ENCODE results near the gene NEGR1. TPM values are rescaled to one million over a fixed set of nuclear protein-coding genes. Genes with fewer than 3 reads are reported as not detected.
"Not testable (repeated sequence)": the region's sequence is repeated elsewhere in the genome, so short reads cannot be mapped to it uniquely, and the experiment has no call there.

Gene NEGR1
- polyA plus RNA-seq, 1 donor from 2014 or later, result 47.4 TPM

DNA sequence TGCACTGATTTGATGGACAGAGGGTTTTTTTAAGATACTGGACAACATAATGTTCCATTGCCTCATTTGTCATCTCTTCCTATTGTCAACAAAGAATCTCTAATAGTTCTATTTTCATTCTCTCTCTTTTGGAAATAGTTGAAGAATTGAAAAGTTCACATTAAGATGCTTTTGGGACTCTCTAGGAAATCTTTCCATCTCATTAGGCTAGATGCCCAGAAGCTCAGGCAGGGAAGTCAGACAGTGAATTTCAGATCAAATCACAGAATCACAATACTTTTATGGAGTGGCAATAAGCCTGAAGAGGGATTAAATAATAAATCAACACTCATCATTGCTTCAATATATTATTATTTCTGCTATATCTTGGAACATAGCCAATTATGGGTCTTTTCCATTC is 29.2 kb downstream of the NEGR1 start:
- Histone ChIP-seq H3K9me3 (ENCODE audit: low read length) (no peaks in the 10 kb centered on the region), H3K9ac (ENCODE audit: low read length) (no peak overlapping the region), H3K9me2 (ENCODE audit: insufficient read depth, low read length) (no peaks in the 10 kb centered on the region), H3K4me3 (ENCODE audit: low read length) (no peak overlapping the region), H3K79me2 (replicated peaks; ENCODE audit: insufficient read depth, low read length) (no peaks in the 10 kb centered on the region), H4K20me1 (ENCODE audit: insufficient read depth) (no peaks in the 10 kb centered on the region), H3K27me3 (ENCODE audit: insufficient read depth, low read depth, low read length) (no peaks in the 10 kb centered on the region), H2AFZ (ENCODE audit: low read depth, low read length) (no peak overlapping the region), H3K4me2 (ENCODE audit: low read length) (no peak overlapping the region), H3F3A (ENCODE audit: insufficient read depth, low read length, poor library complexity, severe bottlenecking) (no peaks in the 10 kb centered on the region), H3K27ac (ENCODE audit: low read length) (no peak overlapping the region), H3K36me3 (ENCODE audit: insufficient read depth, low read length) (no peaks in the 10 kb centered on the region)
- TF ChIP-seq RAD21 (conservative IDR thresholded peaks at IDR 0.05), result no peak
- TF ChIP-seq EP300 (conservative IDR thresholded peaks at IDR 0.05; ENCODE audit: poor library complexity, severe bottlenecking), result no peak
- no peak for TF ChIP-seq TAF1 (IDR thresholded peaks at IDR 0.05; ENCODE audit: low read depth)
- no peak for TF ChIP-seq MXI1 (conservative IDR thresholded peaks at IDR 0.05; ENCODE audit: poor library complexity, severe bottlenecking)
- TF ChIP-seq SMC3 (conservative IDR thresholded peaks at IDR 0.05; ENCODE audit: poor library complexity), result no peak

- no peaks in the 10 kb centered on the region for H3K36me3 ChIP-seq (ENCODE audit: insufficient read depth, low read length)
- H3K79me2 ChIP-seq (replicated peaks; ENCODE audit: insufficient read depth, low read length), result no peaks in the 10 kb centered on the region
- H3K9ac ChIP-seq (ENCODE audit: low read length), result no peak overlapping the region
- no peaks in the 10 kb centered on the region for H3F3A ChIP-seq (ENCODE audit: insufficient read depth, low read length, poor library complexity, severe bottlenecking)
- H2AFZ ChIP-seq (ENCODE audit: low read depth, low read length), result no peak overlapping the region
- no peak overlapping the region for H3K4me2 ChIP-seq (ENCODE audit: low read length)
- no peak overlapping the region for H3K27ac ChIP-seq (ENCODE audit: low read length)
- H4K20me1 ChIP-seq (ENCODE audit: insufficient read depth), result no peaks in the 10 kb centered on the region
- no peaks in the 10 kb centered on the region for H3K27me3 ChIP-seq (ENCODE audit: insufficient read depth, low read depth, low read length)
- H3K4me3 ChIP-seq (ENCODE audit: low read length), result no peak overlapping the region
- TF ChIP-seq RAD21 (conservative IDR thresholded peaks at IDR 0.05) (no peak), POLR2AphosphoS5 (IDR thresholded peaks at IDR 0.05) (no peak), MXI1 (conservative IDR thresholded peaks at IDR 0.05; ENCODE audit: poor library complexity, severe bottlenecking) (no peak), TAF1 (IDR thresholded peaks at IDR 0.05; ENCODE audit: low read depth) (no peak), EP300 (conservative IDR thresholded peaks at IDR 0.05; ENCODE audit: poor library complexity, severe bottlenecking) (no peak), SMC3 (conservative IDR thresholded peaks at IDR 0.05; ENCODE audit: poor library complexity) (no peak), EZH2 (IDR thresholded peaks at IDR 0.05; ENCODE audit: borderline replicate concordance, insufficient read depth, low read length, poor library complexity, severe bottlenecking) (no peak)
- TF ChIP-seq, protein P1, sequence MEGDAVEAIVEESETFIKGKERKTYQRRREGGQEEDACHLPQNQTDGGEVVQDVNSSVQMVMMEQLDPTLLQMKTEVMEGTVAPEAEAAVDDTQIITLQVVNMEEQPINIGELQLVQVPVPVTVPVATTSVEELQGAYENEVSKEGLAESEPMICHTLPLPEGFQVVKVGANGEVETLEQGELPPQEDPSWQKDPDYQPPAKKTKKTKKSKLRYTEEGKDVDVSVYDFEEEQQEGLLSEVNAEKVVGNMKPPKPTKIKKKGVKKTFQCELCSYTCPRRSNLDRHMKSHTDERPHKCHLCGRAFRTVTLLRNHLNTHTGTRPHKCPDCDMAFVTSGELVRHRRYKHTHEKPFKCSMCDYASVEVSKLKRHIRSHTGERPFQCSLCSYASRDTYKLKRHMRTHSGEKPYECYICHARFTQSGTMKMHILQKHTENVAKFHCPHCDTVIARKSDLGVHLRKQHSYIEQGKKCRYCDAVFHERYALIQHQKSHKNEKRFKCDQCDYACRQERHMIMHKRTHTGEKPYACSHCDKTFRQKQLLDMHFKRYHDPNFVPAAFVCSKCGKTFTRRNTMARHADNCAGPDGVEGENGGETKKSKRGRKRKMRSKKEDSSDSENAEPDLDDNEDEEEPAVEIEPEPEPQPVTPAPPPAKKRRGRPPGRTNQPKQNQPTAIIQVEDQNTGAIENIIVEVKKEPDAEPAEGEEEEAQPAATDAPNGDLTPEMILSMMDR (IDR thresholded peaks at IDR 0.05; ENCODE audit: poor library complexity, severe bottlenecking), result no peak
- TF ChIP-seq, protein P2, sequence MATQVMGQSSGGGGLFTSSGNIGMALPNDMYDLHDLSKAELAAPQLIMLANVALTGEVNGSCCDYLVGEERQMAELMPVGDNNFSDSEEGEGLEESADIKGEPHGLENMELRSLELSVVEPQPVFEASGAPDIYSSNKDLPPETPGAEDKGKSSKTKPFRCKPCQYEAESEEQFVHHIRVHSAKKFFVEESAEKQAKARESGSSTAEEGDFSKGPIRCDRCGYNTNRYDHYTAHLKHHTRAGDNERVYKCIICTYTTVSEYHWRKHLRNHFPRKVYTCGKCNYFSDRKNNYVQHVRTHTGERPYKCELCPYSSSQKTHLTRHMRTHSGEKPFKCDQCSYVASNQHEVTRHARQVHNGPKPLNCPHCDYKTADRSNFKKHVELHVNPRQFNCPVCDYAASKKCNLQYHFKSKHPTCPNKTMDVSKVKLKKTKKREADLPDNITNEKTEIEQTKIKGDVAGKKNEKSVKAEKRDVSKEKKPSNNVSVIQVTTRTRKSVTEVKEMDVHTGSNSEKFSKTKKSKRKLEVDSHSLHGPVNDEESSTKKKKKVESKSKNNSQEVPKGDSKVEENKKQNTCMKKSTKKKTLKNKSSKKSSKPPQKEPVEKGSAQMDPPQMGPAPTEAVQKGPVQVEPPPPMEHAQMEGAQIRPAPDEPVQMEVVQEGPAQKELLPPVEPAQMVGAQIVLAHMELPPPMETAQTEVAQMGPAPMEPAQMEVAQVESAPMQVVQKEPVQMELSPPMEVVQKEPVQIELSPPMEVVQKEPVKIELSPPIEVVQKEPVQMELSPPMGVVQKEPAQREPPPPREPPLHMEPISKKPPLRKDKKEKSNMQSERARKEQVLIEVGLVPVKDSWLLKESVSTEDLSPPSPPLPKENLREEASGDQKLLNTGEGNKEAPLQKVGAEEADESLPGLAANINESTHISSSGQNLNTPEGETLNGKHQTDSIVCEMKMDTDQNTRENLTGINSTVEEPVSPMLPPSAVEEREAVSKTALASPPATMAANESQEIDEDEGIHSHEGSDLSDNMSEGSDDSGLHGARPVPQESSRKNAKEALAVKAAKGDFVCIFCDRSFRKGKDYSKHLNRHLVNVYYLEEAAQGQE (IDR thresholded peaks at IDR 0.05; ENCODE audit: borderline replicate concordance), result no peak
- peaks cover 3% of the 10 kb centered on the region for H3K9me3 ChIP-seq (ENCODE audit: low read length)
- H3K9me2 ChIP-seq (ENCODE audit: insufficient read depth, low read length), result no peaks in the 10 kb centered on the region
Measured at GRCh38 chr1:72241397-72241796, 40.9 kb downstream of the NEGR1 start.

- H3K4me2 ChIP-seq (ENCODE audit: low read length); H3K4me3 ChIP-seq (ENCODE audit: low read length); H3K9me3 ChIP-seq (ENCODE audit: low read length); H3K9me2 ChIP-seq (ENCODE audit: insufficient read depth, low read length); H3K79me2 ChIP-seq (replicated peaks; ENCODE audit: insufficient read depth, low read length); H3K9ac ChIP-seq (ENCODE audit: low read length); H3F3A ChIP-seq (ENCODE audit: insufficient read depth, low read length, poor library complexity, severe bottlenecking); H2AFZ ChIP-seq (ENCODE audit: low read depth, low read length); H3K27ac ChIP-seq (ENCODE audit: low read length); H3K36me3 ChIP-seq (ENCODE audit: insufficient read depth, low read length); H4K20me1 ChIP-seq (ENCODE audit: insufficient read depth); H3K27me3 ChIP-seq (ENCODE audit: insufficient read depth, low read depth, low read length): not testable (repeated sequence)
Measured at GRCh38 chr1:72235931-72236330, 46.4 kb downstream of the NEGR1 start.
